PFSK-1 (cell line): ENCODE measurements around the gene SCN1A.

Experiments
- FOXP2 ChIP-seq: optimal IDR thresholded peaks from 2 replicates; pipeline ENCODE3; 2011; ENCODE audit warnings: borderline replicate concordance, control low read depth, inconsistent platforms; ENCODE audit not compliant: insufficient read depth; ENCODE audit errors: extremely low read length, extremely low read depth
- POLR2AphosphoS5 ChIP-seq: IDR thresholded peaks from 2 replicates; pipeline ENCODE4 v1.6.1; 2012; ENCODE audit warnings: low read depth, mild to moderate bottlenecking, control low read depth, low read length, moderate library complexity
- REST ChIP-seq, 2 experiments: IDR thresholded peaks; 2 replicates each; pipeline versions ENCODE4 v1.6.1 to v1.8.0; 2011 to 2012; ENCODE audit warnings: low read depth in 2 of 2, low read length in 2 of 2, control low read depth in 1 of 2, inconsistent platforms in 1 of 2, mild to moderate bottlenecking in 1 of 2, moderate library complexity in 1 of 2; ENCODE audit not compliant: insufficient read depth in 1 of 2
- SIN3A ChIP-seq: IDR thresholded peaks from 2 replicates; pipeline ENCODE4 v1.6.1; 2012; ENCODE audit warnings: mild to moderate bottlenecking, low read length, moderate library complexity, borderline replicate concordance; ENCODE audit not compliant: insufficient read depth
- TAF1 ChIP-seq: IDR thresholded peaks from 2 replicates; pipeline ENCODE4 v1.6.1; 2012; ENCODE audit warnings: low read length, control low read depth, borderline replicate concordance; ENCODE audit not compliant: insufficient read depth

The SCN1A gene

GRCh38 chr2:166155589-166155988 lies 27.8 kb upstream of the SCN1A start:
- TF ChIP-seq FOXP2 (no peak), SIN3A (no peak), TAF1 (no peak), POLR2AphosphoS5 (no peak), REST (IDR thresholded peaks at IDR 0.05; ENCODE audit: insufficient read depth in 1 of 2, low read depth in 2 of 2, low read length in 2 of 2) (no peak)

GRCh38 chr2:166154685-166155338 lies 27.0 kb upstream of the SCN1A start:
- TF ChIP-seq FOXP2 (no peak), REST (IDR thresholded peaks at IDR 0.05; ENCODE audit: insufficient read depth in 1 of 2, low read depth in 2 of 2, low read length in 2 of 2) (no peak), TAF1 (no peak), POLR2AphosphoS5 (no peak), SIN3A (no peak)

- TF ChIP-seq FOXP2: no peak
- no peak for TF ChIP-seq SIN3A
- no peak for TF ChIP-seq TAF1
- no peak for TF ChIP-seq POLR2AphosphoS5
- no peak for TF ChIP-seq REST (IDR thresholded peaks at IDR 0.05; ENCODE audit: insufficient read depth in 1 of 2, low read depth in 2 of 2, low read length in 2 of 2)
These were observed 24.2 kb upstream of the SCN1A start for GRCh38 chr2:166152064-166152463.

- no peak for TF ChIP-seq REST (IDR thresholded peaks at IDR 0.05; ENCODE audit: insufficient read depth in 1 of 2, low read depth in 2 of 2, low read length in 2 of 2)
These were observed 20.9 kb upstream of the SCN1A start for GRCh38 chr2:166148500-166149400.
